Measurements from ENCODE around the gene GRIN1. TPM values are rescaled to one million over a fixed set of nuclear protein-coding genes. Genes with fewer than 3 reads are reported as not detected.

GRIN1 gene
- total and polyA plus RNA-seq, 2 donors (not counting 3 experiments of a cell fraction or from before 2014, with no cell fraction given): not detected

GRCh38 chr9:137165250-137165836 lies 26.4 kb downstream of the GRIN1 start:
- no peak overlapping the region for H3K27ac ChIP-seq (ENCODE audit: insufficient read depth, low read depth, low read length)
- DNase-seq (ENCODE audit: low read depth, low spot score) (no peak), FAIRE-seq (no peak)
- H3K36me3 ChIP-seq (ENCODE audit: control insufficient read depth in 2 of 2, extremely low read depth in 1 of 2, insufficient read depth in 2 of 2, low read length in 2 of 2): no peaks in the 10 kb centered on the region
- H4K20me1 ChIP-seq (replicated peaks; ENCODE audit: control insufficient read depth, extremely low read depth, insufficient read depth, low read length): no peaks in the 10 kb centered on the region
- BruUV-seq (replicated peaks): no TSS peak
- peaks cover 3% of the 10 kb centered on the region for H3K4me1 ChIP-seq (ENCODE audit: control insufficient read depth, extremely low read depth, insufficient read depth, low read length)
- ChIA-PET CTCF (interaction anchor here (1.8 kb wide), 1 partner anchor 11 kb away, joined by 7 read pairs; no protein-coding TSS in a partner anchor), POLR2A (no interaction called here)
- H3K27me3 ChIP-seq (ENCODE audit: control insufficient read depth in 2 of 2, insufficient read depth in 2 of 2, low read length in 2 of 2): peaks cover 37 to 41% of the 10 kb centered on the region in 2 experiments
- TF ChIP-seq CTCF (IDR thresholded peaks at IDR 0.05; ENCODE audit: extremely low read depth in 1 of 2, insufficient read depth in 1 of 2, low read depth in 1 of 2, low read length in 2 of 2) (no peak), FOS (IDR thresholded peaks at IDR 0.05; ENCODE audit: borderline replicate concordance, insufficient read depth, low read length) (no peak), POLR2AphosphoS5 (IDR thresholded peaks at IDR 0.05; ENCODE audit: insufficient read depth, low read depth, low read length) (no peak), GATA2 (IDR thresholded peaks at IDR 0.05; ENCODE audit: insufficient read depth, insufficient read length, low read depth, low read length) (no peak), JUN (IDR thresholded peaks at IDR 0.05; ENCODE audit: borderline replicate concordance, insufficient read depth, insufficient read length, low read depth) (no peak), MYC (IDR thresholded peaks at IDR 0.05; ENCODE audit: low read depth, low read length) (no peak), EZH2 (IDR thresholded peaks at IDR 0.05; ENCODE audit: borderline replicate concordance, low read depth, low read length, severe bottlenecking) (no peak), POLR2A (IDR thresholded peaks at IDR 0.05; ENCODE audit: low read depth, low read length) (no peak)
- TF ChIP-seq, protein P1, sequence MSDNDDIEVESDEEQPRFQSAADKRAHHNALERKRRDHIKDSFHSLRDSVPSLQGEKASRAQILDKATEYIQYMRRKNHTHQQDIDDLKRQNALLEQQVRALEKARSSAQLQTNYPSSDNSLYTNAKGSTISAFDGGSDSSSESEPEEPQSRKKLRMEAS (IDR thresholded peaks at IDR 0.05; ENCODE audit: insufficient read depth, insufficient read length): no peak
- no peak overlapping the region for H3K4me2 ChIP-seq (ENCODE audit: insufficient read depth, low read length)
- no peaks in the 10 kb centered on the region for H3K9me1 ChIP-seq (replicated peaks; ENCODE audit: control insufficient read depth, extremely low read depth, insufficient read depth, low read length)
- no peak overlapping the region for H2AFZ ChIP-seq (ENCODE audit: low read depth, low read length)
- no peak overlapping the region for H3K4me3 ChIP-seq (replicated peaks in 1 of 3; ENCODE audit: insufficient read depth in 1 of 3, low read depth in 1 of 3, low read length in 3 of 3)
- no peaks in the 10 kb centered on the region for H3K79me2 ChIP-seq (ENCODE audit: control insufficient read depth, insufficient read depth, low read length)
- H3K9me3 ChIP-seq (replicated peaks; ENCODE audit: control insufficient read depth, insufficient read depth, low read length): no peaks in the 10 kb centered on the region
- H3K9ac ChIP-seq (replicated peaks; ENCODE audit: extremely low read depth, insufficient read depth, low read length): no peak overlapping the region
- dilution Hi-C loops (cut with MboI; ENCODE audit: extremely low pct_ligation_motif_present, low sequenced_read_pairs): no loop called here
- intact Hi-C loops (cut with micrococcal nuclease): no loop called here
